GM19438 (cell line): ENCODE data around the gene PCDHB11.
"Not testable (repeated sequence)": the region's sequence is repeated elsewhere in the genome, so short reads cannot be mapped to it uniquely, and the experiment has no call there.

Experiments used
- ATAC-seq: cut with Tn5 transposase; IDR thresholded peaks from one replicate; pipeline ENCODE4 v1.9.1; 2021; ENCODE audit warnings: low read depth; ENCODE audit not compliant: unreplicated experiment

Gene PCDHB11

GRCh38 chr5:141184117-141184855 lies 15.1 kb upstream of the PCDHB11 start:
- ATAC-seq, result not testable (repeated sequence)

DNA sequence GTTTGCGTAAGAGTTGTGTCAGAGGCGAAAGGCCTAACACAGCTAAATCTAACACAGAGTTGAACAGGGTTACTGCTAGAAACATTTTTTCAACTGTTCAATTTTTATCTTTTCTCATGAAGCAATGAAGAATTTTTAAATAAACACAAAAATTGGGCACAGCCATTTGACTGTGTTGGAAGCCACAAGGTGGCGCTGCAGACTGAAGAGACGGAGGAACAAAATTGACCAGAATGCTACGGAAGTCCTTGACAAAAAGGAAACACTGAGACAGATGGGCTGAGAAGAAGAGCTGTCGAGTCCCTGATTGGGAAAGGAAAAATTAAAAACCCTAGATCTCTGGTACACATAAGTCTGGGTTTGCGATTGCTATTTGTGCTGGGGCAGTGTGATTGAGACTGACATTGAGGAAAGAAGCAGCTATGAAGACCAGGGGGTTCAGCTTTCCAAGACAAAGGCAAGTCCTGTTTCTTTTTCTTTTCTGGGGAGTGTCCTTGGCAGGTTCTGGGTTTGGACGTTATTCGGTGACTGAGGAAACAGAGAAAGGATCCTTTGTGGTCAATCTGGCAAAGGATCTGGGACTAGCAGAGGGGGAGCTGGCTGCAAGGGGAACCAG lies 12.4 kb upstream of the PCDHB11 start, which contains the start of gene PCDHB9:
Gene PCDHB9 (plus strand): TSS at position 265 of the 616 bp plus-strand sequence. CDS start 158 bp downstream, at position 423.
- no peak for ATAC-seq

- not testable (repeated sequence) for ATAC-seq
Measured at GRCh38 chr5:141188682-141189081, 10.7 kb upstream of the PCDHB11 start.

GRCh38 chr5:141189131-141189530 lies 10.3 kb upstream of the PCDHB11 start:
- ATAC-seq, result not testable (repeated sequence)

DNA sequence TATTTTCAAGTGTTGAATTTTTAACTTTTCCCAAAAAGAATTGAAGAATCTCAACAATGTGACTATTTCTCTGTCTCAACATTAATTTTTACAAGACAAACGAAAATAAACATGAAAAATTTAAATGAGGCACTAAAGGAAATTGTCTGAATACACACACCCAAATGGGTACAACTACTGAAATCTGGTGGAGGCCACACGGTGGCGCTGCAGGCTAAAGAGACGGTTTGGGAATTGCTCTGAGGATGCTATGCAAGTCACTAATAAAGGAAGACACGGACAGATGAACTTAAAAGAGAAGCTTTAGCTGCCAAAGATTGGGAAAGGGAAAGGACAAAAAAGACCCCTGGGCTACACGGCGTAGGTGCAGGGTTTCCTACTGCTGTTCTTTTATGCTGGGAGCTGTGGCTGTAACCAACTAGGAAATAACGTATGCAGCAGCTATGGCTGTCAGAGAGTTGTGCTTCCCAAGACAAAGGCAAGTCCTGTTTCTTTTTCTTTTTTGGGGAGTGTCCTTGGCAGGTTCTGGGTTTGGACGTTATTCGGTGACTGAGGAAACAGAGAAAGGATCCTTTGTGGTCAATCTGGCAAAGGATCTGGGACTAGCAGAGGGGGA lies 7.2 kb upstream of the PCDHB11 start, which contains the start of gene PCDHB10:
Gene PCDHB10 (plus strand): TSS at position 244 of the 616 bp plus-strand sequence. CDS start 200 bp downstream, at position 444.
- ATAC-seq, result no peak

DNA sequence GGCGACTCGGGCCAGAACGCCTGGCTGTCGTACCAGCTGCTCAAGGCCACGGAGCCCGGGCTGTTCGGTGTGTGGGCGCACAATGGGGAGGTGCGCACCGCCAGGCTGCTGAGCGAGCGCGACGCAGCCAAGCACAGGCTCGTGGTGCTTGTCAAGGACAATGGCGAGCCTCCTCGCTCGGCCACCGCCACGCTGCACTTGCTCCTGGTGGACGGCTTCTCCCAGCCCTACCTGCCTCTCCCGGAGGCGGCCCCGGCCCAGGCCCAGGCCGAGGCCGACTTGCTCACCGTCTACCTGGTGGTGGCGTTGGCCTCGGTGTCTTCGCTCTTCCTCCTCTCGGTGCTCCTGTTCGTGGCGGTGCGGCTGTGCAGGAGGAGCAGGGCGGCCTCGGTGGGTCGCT lies 5.1 kb upstream of the PCDHB11 start:
- ATAC-seq, result not testable (repeated sequence)

GRCh38 chr5:141196363-141196762 lies 3.1 kb upstream of the PCDHB11 start:
- no peak for ATAC-seq

GRCh38 chr5:141201126-141201525 lies 1.7 kb downstream of the PCDHB11 start:
- not testable (repeated sequence) for ATAC-seq

DNA sequence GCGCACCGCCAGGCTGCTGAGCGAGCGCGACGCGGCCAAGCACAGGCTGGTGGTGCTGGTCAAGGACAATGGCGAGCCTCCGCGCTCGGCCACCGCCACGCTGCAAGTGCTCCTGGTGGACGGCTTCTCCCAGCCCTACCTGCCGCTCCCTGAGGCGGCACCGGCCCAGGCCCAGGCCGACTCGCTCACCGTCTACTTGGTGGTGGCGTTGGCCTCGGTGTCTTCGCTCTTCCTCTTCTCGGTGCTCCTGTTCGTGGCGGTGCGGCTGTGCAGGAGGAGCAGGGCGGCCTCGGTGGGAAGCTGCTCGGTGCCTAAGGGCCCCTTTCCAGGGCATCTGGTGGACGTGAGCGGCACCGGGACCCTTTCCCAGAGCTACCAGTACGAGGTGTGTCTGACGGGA lies 2.2 kb downstream of the PCDHB11 start:
- not testable (repeated sequence) for ATAC-seq

DNA sequence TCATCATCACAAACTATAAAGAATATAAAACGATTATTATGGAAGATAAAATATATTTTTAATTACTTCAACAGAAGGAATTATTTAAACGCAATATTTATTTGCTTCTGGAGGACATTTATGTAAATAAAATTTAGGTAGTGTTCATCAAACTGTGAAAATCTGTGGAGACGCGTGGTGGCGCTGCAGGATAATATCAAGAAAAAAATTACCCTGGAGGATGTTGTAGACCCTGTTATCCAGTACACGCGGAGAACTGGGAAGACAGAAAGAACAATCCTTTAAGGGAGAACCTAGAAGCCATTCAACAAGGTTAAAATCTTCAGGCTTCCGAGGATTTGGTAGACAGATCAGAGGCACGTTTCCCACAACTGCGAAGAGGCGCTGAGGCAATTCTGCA lies 9.1 kb downstream of the PCDHB11 start, which contains the start of gene PCDHB12:
Gene PCDHB12 (plus strand): TSS at position 242 of the 400 bp plus-strand sequence. CDS start 189 bp downstream, outside the sequence.
- no peak for ATAC-seq

DNA sequence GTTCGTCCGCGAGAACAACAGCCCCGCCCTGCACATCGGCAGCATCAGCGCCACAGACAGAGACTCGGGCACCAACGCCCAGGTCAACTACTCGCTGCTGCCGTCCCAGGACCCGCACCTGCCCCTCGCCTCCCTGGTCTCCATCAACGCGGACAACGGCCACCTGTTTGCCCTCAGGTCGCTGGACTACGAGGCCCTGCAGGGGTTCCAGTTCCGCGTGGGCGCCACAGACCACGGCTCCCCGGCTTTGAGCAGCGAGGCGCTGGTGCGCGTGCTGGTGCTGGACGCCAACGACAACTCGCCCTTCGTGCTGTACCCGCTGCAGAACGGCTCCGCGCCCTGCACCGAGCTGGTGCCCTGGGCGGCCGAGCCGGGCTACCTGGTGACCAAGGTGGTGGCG lies 10.9 kb downstream of the PCDHB11 start:
- not testable (repeated sequence) for ATAC-seq

- ATAC-seq, result not testable (repeated sequence)
Measured at GRCh38 chr5:141210849-141211248, 11.4 kb downstream of the PCDHB11 start.

- ATAC-seq, result not testable (repeated sequence)
Measured at GRCh38 chr5:141213656-141214339, 14.4 kb downstream of the PCDHB11 start, which contains the start of gene PCDHB13. TSS of gene PCDHB13 (plus strand) at chr5:141213919. CDS start at chr5:141214124, 205 bp downstream.

DNA sequence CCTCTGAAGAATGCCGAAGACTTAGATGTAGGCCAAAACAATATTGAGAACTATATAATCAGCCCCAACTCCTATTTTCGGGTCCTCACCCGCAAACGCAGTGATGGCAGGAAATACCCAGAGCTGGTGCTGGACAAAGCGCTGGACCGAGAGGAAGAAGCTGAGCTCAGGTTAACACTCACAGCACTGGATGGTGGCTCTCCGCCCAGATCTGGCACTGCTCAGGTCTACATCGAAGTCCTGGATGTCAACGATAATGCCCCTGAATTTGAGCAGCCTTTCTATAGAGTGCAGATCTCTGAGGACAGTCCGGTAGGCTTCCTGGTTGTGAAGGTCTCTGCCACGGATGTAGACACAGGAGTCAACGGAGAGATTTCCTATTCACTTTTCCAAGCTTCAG lies 15.2 kb downstream of the PCDHB11 start:
- ATAC-seq, result not testable (repeated sequence)

GRCh38 chr5:141215504-141215903 lies 16.1 kb downstream of the PCDHB11 start:
- not testable (repeated sequence) for ATAC-seq

DNA sequence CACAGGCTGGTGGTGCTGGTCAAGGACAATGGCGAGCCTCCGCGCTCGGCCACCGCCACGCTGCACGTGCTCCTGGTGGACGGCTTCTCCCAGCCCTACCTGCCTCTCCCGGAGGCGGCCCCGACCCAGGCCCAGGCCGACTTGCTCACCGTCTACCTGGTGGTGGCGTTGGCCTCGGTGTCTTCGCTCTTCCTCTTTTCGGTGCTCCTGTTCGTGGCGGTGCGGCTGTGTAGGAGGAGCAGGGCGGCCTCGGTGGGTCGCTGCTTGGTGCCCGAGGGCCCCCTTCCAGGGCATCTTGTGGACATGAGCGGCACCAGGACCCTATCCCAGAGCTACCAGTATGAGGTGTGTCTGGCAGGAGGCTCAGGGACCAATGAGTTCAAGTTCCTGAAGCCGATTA lies 16.6 kb downstream of the PCDHB11 start:
- not testable (repeated sequence) for ATAC-seq

DNA sequence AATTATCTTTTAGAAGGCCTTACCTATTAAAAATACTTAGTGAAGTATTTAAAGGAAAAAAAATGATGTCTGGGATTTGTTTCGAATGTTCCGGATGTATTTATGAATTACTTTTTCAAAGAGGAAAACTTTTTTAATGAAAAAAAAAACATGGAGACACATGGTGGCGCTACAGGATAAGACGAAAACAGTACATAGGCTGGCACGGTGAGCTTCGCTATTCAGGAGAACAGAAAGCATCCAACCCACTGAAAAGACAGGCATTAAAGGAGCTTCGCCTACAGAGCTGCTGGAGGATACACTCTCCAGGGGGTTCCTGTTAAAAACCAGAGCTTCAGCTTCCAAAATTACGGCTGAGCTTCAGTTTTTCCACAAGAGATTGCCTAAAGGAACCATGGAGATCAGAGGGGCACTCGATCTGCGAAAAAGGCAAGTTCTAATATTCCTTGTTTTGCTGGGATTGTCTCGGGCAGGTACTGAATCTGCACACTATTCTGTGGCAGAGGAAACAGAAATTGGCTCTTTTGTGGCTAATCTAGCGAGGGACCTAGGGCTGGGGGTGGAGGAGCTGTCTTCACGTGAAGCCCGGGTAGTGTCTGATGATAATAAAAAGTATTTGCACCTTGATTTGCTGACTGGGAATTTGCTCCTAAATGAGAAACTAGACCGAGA lies 23.8 kb downstream of the PCDHB11 start, which contains the start of gene PCDHB14:
Gene PCDHB14 (plus strand): TSS at position 232 of the 672 bp plus-strand sequence. CDS start 163 bp downstream, at position 395.
- ATAC-seq, result no peak

DNA sequence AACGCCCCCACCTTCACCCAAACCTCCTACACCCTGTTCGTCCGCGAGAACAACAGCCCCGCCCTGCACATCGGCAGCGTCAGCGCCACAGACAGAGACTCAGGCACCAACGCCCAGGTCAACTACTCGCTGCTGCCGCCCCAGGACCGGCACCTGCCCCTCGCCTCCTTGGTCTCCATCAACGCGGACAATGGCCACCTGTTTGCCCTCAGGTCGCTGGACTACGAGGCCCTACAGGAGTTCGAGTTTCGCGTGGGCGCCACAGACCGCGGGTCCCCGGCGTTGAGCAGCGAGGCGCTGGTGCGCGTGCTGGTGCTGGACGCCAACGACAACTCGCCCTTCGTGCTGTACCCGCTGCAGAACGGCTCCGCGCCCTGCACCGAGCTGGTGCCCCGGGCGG lies 25.4 kb downstream of the PCDHB11 start:
- ATAC-seq, result not testable (repeated sequence)

DNA sequence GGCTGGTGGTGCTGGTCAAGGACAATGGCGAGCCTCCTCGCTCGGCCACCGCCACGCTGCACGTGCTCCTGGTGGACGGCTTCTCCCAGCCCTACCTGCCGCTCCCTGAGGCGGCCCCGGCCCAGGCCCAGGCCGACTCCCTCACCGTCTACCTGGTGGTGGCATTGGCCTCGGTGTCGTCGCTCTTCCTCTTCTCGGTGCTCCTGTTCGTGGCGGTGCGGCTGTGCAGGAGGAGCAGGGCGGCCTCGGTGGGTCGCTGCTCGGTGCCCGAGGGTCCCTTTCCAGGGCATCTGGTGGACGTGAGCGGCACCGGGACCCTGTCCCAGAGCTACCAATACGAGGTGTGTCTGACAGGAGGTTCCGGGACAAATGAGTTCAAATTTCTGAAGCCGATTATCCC lies 26.0 kb downstream of the PCDHB11 start:
- not testable (repeated sequence) for ATAC-seq
